ENCODE measurements around the gene MYO9B. TPM values are rescaled to one million over a fixed set of nuclear protein-coding genes. Genes with fewer than 3 reads are reported as not detected.

MYO9B gene
- total RNA-seq, 1 donor from 2014 or later = 69.4 TPM

DNA sequence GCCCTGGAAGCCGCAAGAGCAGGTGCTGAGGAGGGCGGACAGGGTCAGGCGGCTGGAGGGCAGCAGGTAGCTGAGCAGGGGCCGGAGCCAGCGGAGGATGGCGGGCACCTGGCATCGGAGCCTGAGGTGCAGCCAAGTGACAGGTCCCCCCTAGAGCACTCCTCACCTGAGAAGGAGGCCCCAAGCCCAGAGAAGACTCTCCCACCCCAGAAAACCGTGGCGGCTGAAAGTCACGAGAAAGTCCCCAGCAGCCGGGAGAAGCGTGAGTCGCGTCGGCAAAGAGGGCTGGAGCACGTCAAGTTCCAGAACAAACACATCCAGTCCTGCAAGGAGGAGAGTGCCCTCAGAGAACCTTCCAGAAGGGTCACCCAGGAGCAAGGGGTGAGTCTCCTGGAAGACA, 119.0 kb downstream of the MYO9B start:
- H3K27me3 ChIP-seq (ENCODE audit: control insufficient read depth, insufficient read depth, low read length) = no peaks in the 10 kb centered on the region

DNA sequence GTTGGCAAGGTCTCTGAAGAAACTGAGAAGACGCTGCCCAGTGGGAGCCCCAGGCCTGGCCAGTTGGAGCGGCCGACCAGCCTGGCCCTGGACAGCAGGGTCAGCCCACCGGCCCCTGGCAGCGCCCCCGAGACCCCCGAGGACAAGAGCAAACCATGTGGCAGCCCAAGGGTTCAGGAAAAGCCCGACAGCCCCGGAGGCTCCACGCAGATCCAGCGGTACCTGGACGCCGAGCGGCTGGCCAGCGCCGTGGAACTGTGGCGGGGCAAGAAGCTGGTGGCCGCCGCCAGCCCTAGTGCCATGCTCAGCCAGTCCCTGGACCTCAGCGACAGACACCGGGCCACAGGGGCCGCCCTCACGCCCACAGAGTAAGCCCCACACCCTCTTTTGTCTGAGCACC, 119.5 kb downstream of the MYO9B start:
- TF ChIP-seq, protein P1, sequence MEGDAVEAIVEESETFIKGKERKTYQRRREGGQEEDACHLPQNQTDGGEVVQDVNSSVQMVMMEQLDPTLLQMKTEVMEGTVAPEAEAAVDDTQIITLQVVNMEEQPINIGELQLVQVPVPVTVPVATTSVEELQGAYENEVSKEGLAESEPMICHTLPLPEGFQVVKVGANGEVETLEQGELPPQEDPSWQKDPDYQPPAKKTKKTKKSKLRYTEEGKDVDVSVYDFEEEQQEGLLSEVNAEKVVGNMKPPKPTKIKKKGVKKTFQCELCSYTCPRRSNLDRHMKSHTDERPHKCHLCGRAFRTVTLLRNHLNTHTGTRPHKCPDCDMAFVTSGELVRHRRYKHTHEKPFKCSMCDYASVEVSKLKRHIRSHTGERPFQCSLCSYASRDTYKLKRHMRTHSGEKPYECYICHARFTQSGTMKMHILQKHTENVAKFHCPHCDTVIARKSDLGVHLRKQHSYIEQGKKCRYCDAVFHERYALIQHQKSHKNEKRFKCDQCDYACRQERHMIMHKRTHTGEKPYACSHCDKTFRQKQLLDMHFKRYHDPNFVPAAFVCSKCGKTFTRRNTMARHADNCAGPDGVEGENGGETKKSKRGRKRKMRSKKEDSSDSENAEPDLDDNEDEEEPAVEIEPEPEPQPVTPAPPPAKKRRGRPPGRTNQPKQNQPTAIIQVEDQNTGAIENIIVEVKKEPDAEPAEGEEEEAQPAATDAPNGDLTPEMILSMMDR (IDR thresholded peaks at IDR 0.05; ENCODE audit: insufficient read depth, low read length, poor library complexity, severe bottlenecking) = no peak
- peaks cover 3% of the 10 kb centered on the region for H3K36me3 ChIP-seq (ENCODE audit: control insufficient read depth, insufficient read depth, low read length)
- H3K27me3 ChIP-seq (ENCODE audit: control insufficient read depth, insufficient read depth, low read length) = no peaks in the 10 kb centered on the region
- H3K4me3 ChIP-seq (ENCODE audit: low read depth, low read length) = no peak overlapping the region
- no peak for DNase-seq (ENCODE audit: low read depth)

More for the DNA sequence above, 119.0 kb downstream of the MYO9B start:
- TF ChIP-seq, protein P1 (IDR thresholded peaks at IDR 0.05; ENCODE audit: insufficient read depth, low read length, poor library complexity, severe bottlenecking) = no peak
- DNase-seq (ENCODE audit: low read depth) = no peak
- Histone ChIP-seq H3K36me3 (ENCODE audit: control insufficient read depth, insufficient read depth, low read length) (peaks cover 3% of the 10 kb centered on the region), H3K4me3 (ENCODE audit: low read depth, low read length) (no peak overlapping the region)

DNA sequence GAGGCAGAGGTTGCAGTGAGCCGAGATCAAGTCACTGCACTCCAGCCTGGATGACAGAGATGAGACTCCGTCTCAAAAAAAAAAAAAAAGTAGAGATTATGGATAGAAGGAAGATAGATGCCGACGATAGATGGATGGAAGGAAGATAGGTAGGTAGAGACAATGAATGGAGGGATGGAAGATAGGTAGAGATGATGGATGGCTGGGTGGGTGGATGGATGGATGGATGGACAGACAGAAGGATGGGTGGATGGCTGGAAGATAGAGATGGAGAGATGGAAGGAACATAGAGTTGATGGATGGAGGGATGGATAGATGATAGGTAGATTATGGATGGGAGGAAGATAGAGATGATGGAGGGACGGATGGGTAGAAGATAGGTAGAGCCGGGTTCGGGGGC, 121.0 kb downstream of the MYO9B start:
- TF ChIP-seq, protein P1 (IDR thresholded peaks at IDR 0.05; ENCODE audit: insufficient read depth, low read length, poor library complexity, severe bottlenecking) = no peak
- no peak for DNase-seq (ENCODE audit: low read depth)
- H3K4me3 ChIP-seq (ENCODE audit: low read depth, low read length) = no peak overlapping the region
- no peaks in the 10 kb centered on the region for H3K27me3 ChIP-seq (ENCODE audit: control insufficient read depth, insufficient read depth, low read length)
- H3K36me3 ChIP-seq (ENCODE audit: control insufficient read depth, insufficient read depth, low read length) = peaks cover 6% of the 10 kb centered on the region

GRCh38 chr19:17197666-17198065, 122.1 kb downstream of the MYO9B start:
- Histone ChIP-seq H3K36me3 (ENCODE audit: control insufficient read depth, insufficient read depth, low read length) (peaks cover 7% of the 10 kb centered on the region), H3K27me3 (ENCODE audit: control insufficient read depth, insufficient read depth, low read length) (no peaks in the 10 kb centered on the region), H3K4me3 (ENCODE audit: low read depth, low read length) (no peak overlapping the region)
- DNase-seq (ENCODE audit: low read depth) = no peak
- TF ChIP-seq, protein P1 (IDR thresholded peaks at IDR 0.05; ENCODE audit: insufficient read depth, low read length, poor library complexity, severe bottlenecking) = no peak

- Histone ChIP-seq H3K36me3 (ENCODE audit: control insufficient read depth, insufficient read depth, low read length) (peaks cover 8% of the 10 kb centered on the region), H3K27me3 (ENCODE audit: control insufficient read depth, insufficient read depth, low read length) (no peaks in the 10 kb centered on the region), H3K4me3 (ENCODE audit: low read depth, low read length) (no peak overlapping the region)
- TF ChIP-seq, protein P1 (IDR thresholded peaks at IDR 0.05; ENCODE audit: insufficient read depth, low read length, poor library complexity, severe bottlenecking) = no peak
- no peak for DNase-seq (ENCODE audit: low read depth)
These were observed 125.0 kb downstream of the MYO9B start for GRCh38 chr19:17200408-17201079.

DNA sequence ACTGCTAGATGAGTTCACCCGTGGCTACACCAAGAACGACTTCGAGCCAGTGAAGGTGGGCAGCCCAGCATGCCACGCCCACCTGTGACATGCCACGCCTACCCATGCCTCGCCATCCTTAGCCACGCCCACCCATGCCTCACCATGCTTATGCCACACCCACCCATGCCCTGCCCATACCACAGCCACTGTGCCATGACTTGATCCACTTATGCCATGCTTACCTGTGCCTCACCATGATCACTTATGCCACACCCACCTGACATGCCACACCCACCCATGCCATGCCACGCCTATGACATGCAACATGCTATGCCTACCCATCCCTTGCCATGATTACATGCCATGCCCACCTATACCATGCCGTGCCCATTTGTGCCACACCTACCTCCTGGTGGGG, 126.7 kb downstream of the MYO9B start:
- no peak for DNase-seq (ENCODE audit: low read depth)
- H3K36me3 ChIP-seq (ENCODE audit: control insufficient read depth, insufficient read depth, low read length) = peaks cover 8% of the 10 kb centered on the region
- no peaks in the 10 kb centered on the region for H3K27me3 ChIP-seq (ENCODE audit: control insufficient read depth, insufficient read depth, low read length)
- TF ChIP-seq, protein P1 (IDR thresholded peaks at IDR 0.05; ENCODE audit: insufficient read depth, low read length, poor library complexity, severe bottlenecking) = no peak
- H3K4me3 ChIP-seq (ENCODE audit: low read depth, low read length) = no peak overlapping the region
